ENCODE data around the gene RALGDS. TPM values are rescaled to one million over a fixed set of nuclear protein-coding genes. Genes with fewer than 3 reads are reported as not detected.

Gene RALGDS
- total and polyA plus RNA-seq, 9 of the 15 experiments (the other 6 are each of a cell fraction or from before 2014, with no cell fraction given) = 0.75 to 43.3 (median 27.1) TPM

- TF ChIP-seq NR2C1 (IDR thresholded peaks at IDR 0.05) (no peak), NR2C1 (tag; IDR thresholded peaks at IDR 0.05) (no peak), TAF9B (IDR thresholded peaks at IDR 0.05; ENCODE audit: partially characterized antibody) (no peak), NKRF (IDR thresholded peaks at IDR 0.05; ENCODE audit: borderline replicate concordance) (peak; percentile 66; the same call in 1 of the 2 replicates), TOE1 (IDR thresholded peaks at IDR 0.05; ENCODE audit: borderline replicate concordance) (peak; percentile 52; the same call in 1 of the 2 replicates), TOE1 (CRISPR knock-in tag; IDR thresholded peaks at IDR 0.05; ENCODE audit: borderline replicate concordance, low read depth) (no peak), ZNF655 (CRISPR knock-in tag; IDR thresholded peaks at IDR 0.05) (no peak), HDAC2 (IDR thresholded peaks at IDR 0.05) (no peak), ZC3H8 (IDR thresholded peaks at IDR 0.05) (no peak), PRPF4 (IDR thresholded peaks at IDR 0.05; ENCODE audit: insufficient read depth, low read depth, low read length, poor library complexity, severe bottlenecking) (no peak), U2AF2 (optimal IDR thresholded peaks at IDR 0.05; ENCODE audit: low read depth, low read length) (no peak), ZKSCAN3 (CRISPR knock-in tag; IDR thresholded peaks at IDR 0.05) (no peak), NBN (IDR thresholded peaks at IDR 0.05; ENCODE audit: low read depth) (no peak), ZNF445 (CRISPR knock-in tag; IDR thresholded peaks at IDR 0.05; ENCODE audit: low read depth) (no peak), ZNF398 (CRISPR knock-in tag; IDR thresholded peaks at IDR 0.05) (no peak), ZNF395 (CRISPR knock-in tag; IDR thresholded peaks at IDR 0.05) (no peak), ZNF41 (CRISPR knock-in tag; conservative IDR thresholded peaks at IDR 0.05) (no peak), MTF1 (CRISPR knock-in tag; IDR thresholded peaks at IDR 0.05; ENCODE audit: borderline replicate concordance) (no peak), GABPB2 (CRISPR knock-in tag; conservative IDR thresholded peaks at IDR 0.05) (no peak), ZNF311 (CRISPR knock-in tag; IDR thresholded peaks at IDR 0.05) (no peak), ID3 (CRISPR knock-in tag; IDR thresholded peaks at IDR 0.05) (no peak), ID3 (tag; IDR thresholded peaks at IDR 0.05) (peak; percentile 17; the same call in 1 of the 2 replicates), ZNF408 (CRISPR knock-in tag; IDR thresholded peaks at IDR 0.05; ENCODE audit: low read depth) (no peak)
These were observed at the start of gene RALGDS (continued) for GRCh38 chr9:133121198-133121914.
